ENCODE data around the gene SLC7A8. TPM values are rescaled to one million over a fixed set of nuclear protein-coding genes. Genes with fewer than 3 reads are reported as not detected.
"Not testable (repeated sequence)": the region's sequence is repeated elsewhere in the genome, so short reads cannot be mapped to it uniquely, and the experiment has no call there.

SLC7A8 gene
- total RNA-seq = 100 to 1,000 TPM in 1 of 4 donors, 10 to 100 TPM in 3; 15.9 to 152 (median 49.3) TPM

GRCh38 chr14:23183479-23183878 lies at the start of gene SLC7A8:
TSS of gene SLC7A8 (minus strand) at chr14:23183660. CDS start at chr14:23182914, 746 bp downstream.
- Histone ChIP-seq H3K27ac (peak within 1 kb of the TSS; percentile 88 to 89), H3K36me3 (no peaks in the 10 kb centered on the region), H3K4me1 (no peaks in the 10 kb centered on the region), H3K9me3 (no peaks in the 10 kb centered on the region), H3K27me3 (no peaks in the 10 kb centered on the region), H3K4me3 (peak within 1 kb of the TSS; percentile 65 to 74)
- TF ChIP-seq CTCF (IDR thresholded peaks at IDR 0.05) (peak in 1 of 4 experiments; percentile 11), POLR2A (IDR thresholded peaks at IDR 0.05) (peak; percentile 92 to 93)
- peak; percentile 89 to 94 for DNase-seq
- intact Hi-C loops (cut with DNase I; ENCODE audit: low total_unique reads) = no loop called here

GRCh38 chr14:23232241-23232808 lies 48.9 kb upstream of the SLC7A8 start:
- H3K9me3 ChIP-seq; H3K27ac ChIP-seq; H3K4me1 ChIP-seq; H3K36me3 ChIP-seq; H3K27me3 ChIP-seq; DNase-seq; H3K4me3 ChIP-seq; intact Hi-C loops (cut with DNase I; ENCODE audit: low total_unique reads): not testable (repeated sequence)

- intact Hi-C loops (cut with DNase I; ENCODE audit: low total_unique reads) = no loop called here
- no peak overlapping the region for H3K27ac ChIP-seq
- no peak for DNase-seq
- no peaks in the 10 kb centered on the region for H3K27me3 ChIP-seq
- no peaks in the 10 kb centered on the region for H3K4me1 ChIP-seq
- H3K4me3 ChIP-seq = no peak overlapping the region
- TF ChIP-seq CTCF (IDR thresholded peaks at IDR 0.05) (no peak), POLR2A (IDR thresholded peaks at IDR 0.05) (no peak)
- H3K36me3 ChIP-seq = no peaks in the 10 kb centered on the region
- H3K9me3 ChIP-seq = no peaks in the 10 kb centered on the region
These were observed 45.4 kb upstream of the SLC7A8 start for GRCh38 chr14:23228812-23229211.

GRCh38 chr14:23227566-23227965 lies 44.1 kb upstream of the SLC7A8 start:
- H3K27ac ChIP-seq = no peak overlapping the region
- DNase-seq = no peak
- TF ChIP-seq CTCF (IDR thresholded peaks at IDR 0.05) (no peak), POLR2A (IDR thresholded peaks at IDR 0.05) (no peak)
- intact Hi-C loops (cut with DNase I; ENCODE audit: low total_unique reads) = no loop called here
- no peaks in the 10 kb centered on the region for H3K9me3 ChIP-seq
- H3K27me3 ChIP-seq = no peaks in the 10 kb centered on the region
- H3K36me3 ChIP-seq = no peaks in the 10 kb centered on the region
- H3K4me1 ChIP-seq = no peaks in the 10 kb centered on the region
- no peak overlapping the region for H3K4me3 ChIP-seq

GRCh38 chr14:23224958-23225357 lies 41.5 kb upstream of the SLC7A8 start:
- H3K4me3 ChIP-seq; intact Hi-C loops (cut with DNase I; ENCODE audit: low total_unique reads); H3K9me3 ChIP-seq; H3K27ac ChIP-seq; DNase-seq; H3K4me1 ChIP-seq; H3K36me3 ChIP-seq; H3K27me3 ChIP-seq: not testable (repeated sequence)

- no peak for DNase-seq
- Histone ChIP-seq H3K4me1 (no peaks in the 10 kb centered on the region), H3K36me3 (no peaks in the 10 kb centered on the region), H3K9me3 (no peaks in the 10 kb centered on the region), H3K27me3 (no peaks in the 10 kb centered on the region), H3K4me3 (no peak overlapping the region), H3K27ac (no peak overlapping the region)
- no peak for TF ChIP-seq POLR2A (IDR thresholded peaks at IDR 0.05)
- TF ChIP-seq CTCF (IDR thresholded peaks at IDR 0.05) = no peak
- intact Hi-C loops (cut with DNase I; ENCODE audit: low total_unique reads) = no loop called here
These were observed 35.6 kb upstream of the SLC7A8 start for GRCh38 chr14:23219075-23219474.
